Lower leg skin (tissue), 3 donors: ENCODE measurements around the gene PCP4.

Source experiments
- CTCF ChIP-seq, 3 donors: fragments of 450-650 bp; IDR thresholded peaks; one replicate each; pipeline ENCODE4 v1.5.1; 2016; ENCODE audit warnings: antibody characterized with exemption in 3 of 3, mild to moderate bottlenecking in 3 of 3, moderate library complexity in 2 of 3
- POLR2A ChIP-seq, 2 donors: fragments of 450-650 bp; IDR thresholded peaks; one replicate each; pipeline ENCODE4 v1.6.1; 2016 to 2017; ENCODE audit warnings: antibody characterized with exemption in 2 of 2, mild to moderate bottlenecking in 1 of 2, moderate library complexity in 1 of 2

- TF ChIP-seq CTCF (IDR thresholded peaks at IDR 0.05), result no peak
- no peak for TF ChIP-seq POLR2A (IDR thresholded peaks at IDR 0.05)
Observed at GRCh38 chr21:39952265-39952664, 85.0 kb downstream of the PCP4 start.
